Measurements from ENCODE around the gene EFCAB6. TPM values are rescaled to one million over a fixed set of nuclear protein-coding genes. Genes with fewer than 3 reads are reported as not detected.

Gene EFCAB6
- total RNA-seq, 1 donor from 2014 or later: 8.6 TPM

DNA sequence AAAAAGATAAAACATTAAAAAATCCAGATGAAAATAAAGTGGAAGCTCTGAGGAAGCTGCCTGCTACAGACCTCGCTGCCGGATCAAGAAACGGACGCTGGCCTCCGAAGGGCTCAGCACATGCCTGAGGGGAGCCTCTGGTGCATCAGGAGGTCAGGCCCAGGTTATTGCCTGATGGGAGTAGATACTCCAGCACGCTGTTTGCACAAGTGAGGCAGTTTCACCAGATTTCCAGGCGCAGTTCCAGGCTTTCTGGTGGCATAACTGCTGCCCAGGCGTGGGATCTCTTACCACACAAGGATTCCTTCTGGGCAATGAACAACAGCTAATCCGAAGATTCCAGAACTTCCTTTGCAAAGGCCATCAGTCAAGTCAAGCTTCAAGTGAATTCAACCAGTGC is 246.1 kb downstream of the EFCAB6 start:
- no peak overlapping the region for H3K4me3 ChIP-seq
- DNase-seq (ENCODE audit: low spot score in 2 of 2): no peak
- no peaks in the 10 kb centered on the region for H3K9me3 ChIP-seq
- TF ChIP-seq, protein P1, sequence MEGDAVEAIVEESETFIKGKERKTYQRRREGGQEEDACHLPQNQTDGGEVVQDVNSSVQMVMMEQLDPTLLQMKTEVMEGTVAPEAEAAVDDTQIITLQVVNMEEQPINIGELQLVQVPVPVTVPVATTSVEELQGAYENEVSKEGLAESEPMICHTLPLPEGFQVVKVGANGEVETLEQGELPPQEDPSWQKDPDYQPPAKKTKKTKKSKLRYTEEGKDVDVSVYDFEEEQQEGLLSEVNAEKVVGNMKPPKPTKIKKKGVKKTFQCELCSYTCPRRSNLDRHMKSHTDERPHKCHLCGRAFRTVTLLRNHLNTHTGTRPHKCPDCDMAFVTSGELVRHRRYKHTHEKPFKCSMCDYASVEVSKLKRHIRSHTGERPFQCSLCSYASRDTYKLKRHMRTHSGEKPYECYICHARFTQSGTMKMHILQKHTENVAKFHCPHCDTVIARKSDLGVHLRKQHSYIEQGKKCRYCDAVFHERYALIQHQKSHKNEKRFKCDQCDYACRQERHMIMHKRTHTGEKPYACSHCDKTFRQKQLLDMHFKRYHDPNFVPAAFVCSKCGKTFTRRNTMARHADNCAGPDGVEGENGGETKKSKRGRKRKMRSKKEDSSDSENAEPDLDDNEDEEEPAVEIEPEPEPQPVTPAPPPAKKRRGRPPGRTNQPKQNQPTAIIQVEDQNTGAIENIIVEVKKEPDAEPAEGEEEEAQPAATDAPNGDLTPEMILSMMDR (IDR thresholded peaks at IDR 0.05): no peak
- intact Hi-C loops (cut with DNase I): no loop called here
- H3K27me3 ChIP-seq: no peaks in the 10 kb centered on the region
- H3K27ac ChIP-seq: no peak overlapping the region
- no peaks in the 10 kb centered on the region for H3K4me1 ChIP-seq
- no peaks in the 10 kb centered on the region for H3K36me3 ChIP-seq

DNA sequence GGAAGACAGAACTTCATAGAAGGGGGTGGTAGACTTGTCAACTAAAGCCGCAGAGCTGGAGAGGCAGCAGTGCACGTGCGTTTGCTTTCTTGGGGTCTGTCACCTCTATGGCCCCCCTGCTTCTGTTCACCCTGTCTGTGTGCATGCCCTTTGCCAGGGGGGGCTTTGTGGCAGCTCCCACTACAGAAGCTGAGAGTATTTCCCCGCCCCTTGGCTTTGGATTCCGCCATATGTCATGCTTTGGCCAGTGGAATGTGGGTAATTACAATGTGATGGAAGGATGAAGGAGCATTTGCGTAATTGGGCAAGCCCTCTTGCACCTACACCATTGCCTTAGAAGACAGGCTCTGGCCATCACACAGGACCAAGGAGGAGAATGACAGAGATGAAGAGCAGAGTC is 247.2 kb downstream of the EFCAB6 start:
- no peaks in the 10 kb centered on the region for H3K36me3 ChIP-seq
- H3K27ac ChIP-seq: no peak overlapping the region
- intact Hi-C loops (cut with DNase I): no loop called here
- TF ChIP-seq, protein P1 (IDR thresholded peaks at IDR 0.05): no peak
- DNase-seq (ENCODE audit: low spot score in 2 of 2): no peak
- H3K9me3 ChIP-seq: no peaks in the 10 kb centered on the region
- H3K27me3 ChIP-seq: no peaks in the 10 kb centered on the region
- H3K4me3 ChIP-seq: no peak overlapping the region
- no peaks in the 10 kb centered on the region for H3K4me1 ChIP-seq

DNA sequence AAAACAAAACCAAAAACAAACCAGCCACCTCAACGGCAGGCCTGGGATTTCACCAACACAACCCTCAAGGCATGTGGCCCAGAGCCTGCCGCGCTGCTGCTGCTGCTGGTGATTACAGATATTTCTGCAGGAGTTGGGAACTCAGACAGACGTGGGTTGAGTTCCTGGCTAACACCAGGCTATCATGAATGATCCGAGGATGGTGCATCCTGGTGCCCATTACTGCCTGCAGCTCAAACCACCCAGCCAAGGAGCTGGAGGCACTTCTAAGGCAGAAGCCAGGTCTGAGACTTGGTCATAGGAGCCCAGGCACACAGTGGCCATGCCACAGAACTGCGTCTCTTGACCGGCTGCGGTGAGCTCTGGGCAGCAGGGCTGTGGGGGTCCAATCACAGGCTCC is 248.5 kb downstream of the EFCAB6 start:
- no peak overlapping the region for H3K27ac ChIP-seq
- H3K9me3 ChIP-seq: no peaks in the 10 kb centered on the region
- intact Hi-C loops (cut with DNase I): no loop called here
- DNase-seq (ENCODE audit: low spot score in 2 of 2): no peak
- H3K27me3 ChIP-seq: no peaks in the 10 kb centered on the region
- H3K4me1 ChIP-seq: no peaks in the 10 kb centered on the region
- TF ChIP-seq, protein P1 (IDR thresholded peaks at IDR 0.05): no peak
- no peak overlapping the region for H3K4me3 ChIP-seq
- H3K36me3 ChIP-seq: no peaks in the 10 kb centered on the region

DNA sequence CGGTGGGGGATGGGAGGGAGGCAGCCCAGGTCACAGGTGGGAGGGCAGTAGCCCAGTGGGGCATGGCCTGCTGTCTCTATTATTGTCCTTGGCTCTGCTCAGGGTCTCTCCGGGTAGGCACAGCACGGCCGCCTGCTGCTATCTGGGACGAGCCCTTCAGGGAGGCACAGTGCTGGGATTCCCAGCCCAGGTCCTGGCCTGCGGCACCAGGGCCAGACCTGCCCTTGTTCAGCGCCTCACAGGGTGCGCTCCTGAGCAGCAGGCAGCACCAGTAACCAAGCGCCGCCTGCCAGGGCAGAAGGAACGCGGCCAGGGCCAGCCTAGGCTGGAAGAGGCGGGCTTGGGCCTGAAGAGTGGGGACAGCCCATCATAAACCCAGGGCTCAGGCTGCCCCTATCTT is 249.3 kb downstream of the EFCAB6 start:
- no peak for DNase-seq (ENCODE audit: low spot score in 2 of 2)
- no peaks in the 10 kb centered on the region for H3K9me3 ChIP-seq
- H3K4me3 ChIP-seq: no peak overlapping the region
- no peak overlapping the region for H3K27ac ChIP-seq
- intact Hi-C loops (cut with DNase I): no loop called here
- no peaks in the 10 kb centered on the region for H3K36me3 ChIP-seq
- TF ChIP-seq, protein P1 (IDR thresholded peaks at IDR 0.05): no peak
- H3K4me1 ChIP-seq: no peaks in the 10 kb centered on the region
- H3K27me3 ChIP-seq: no peaks in the 10 kb centered on the region

DNA sequence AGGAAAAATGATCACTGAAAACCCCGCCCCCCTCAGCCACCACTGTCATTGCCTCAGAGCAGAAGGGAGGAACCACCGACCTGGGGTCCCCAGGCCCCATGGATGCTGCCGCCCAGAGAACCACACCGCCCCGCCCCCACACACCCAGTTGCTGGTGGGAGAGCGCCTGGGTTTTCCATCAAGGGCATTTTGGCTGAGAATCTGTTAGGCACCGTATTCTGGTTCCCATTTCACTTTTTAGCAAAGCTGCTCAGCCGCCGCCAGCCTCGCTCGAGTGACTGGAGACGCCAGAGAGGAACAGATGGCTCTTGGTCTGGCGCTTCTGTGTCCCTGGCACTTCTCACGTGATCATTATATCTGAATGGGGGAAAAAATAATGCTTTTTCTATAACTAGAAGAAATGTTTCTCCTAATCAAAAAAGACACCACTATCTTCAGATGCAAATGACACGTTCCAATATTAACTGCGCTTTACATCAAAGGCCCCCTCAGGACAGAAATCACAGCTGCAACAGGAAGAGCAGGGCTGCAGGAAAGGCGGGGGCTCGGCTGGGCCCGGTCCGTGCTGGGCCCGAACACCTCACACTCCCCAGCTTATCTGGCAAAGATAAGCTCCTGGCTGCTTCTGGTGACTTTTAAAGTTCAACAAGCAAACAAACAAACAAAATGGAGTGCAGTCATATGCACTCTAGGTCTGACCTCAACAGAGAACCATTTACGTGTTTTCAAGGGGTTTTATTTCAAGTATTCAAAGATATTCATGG is 250.5 kb downstream of the EFCAB6 start:
- TF ChIP-seq, protein P1 (IDR thresholded peaks at IDR 0.05): no peak

More for the DNA sequence above, 250.5 kb downstream of the EFCAB6 start:
- H3K27ac ChIP-seq: no peak overlapping the region
- no peak for DNase-seq (ENCODE audit: low spot score in 2 of 2)
- no peaks in the 10 kb centered on the region for H3K4me1 ChIP-seq
- no peak overlapping the region for H3K4me3 ChIP-seq
- H3K27me3 ChIP-seq: no peaks in the 10 kb centered on the region
- intact Hi-C loops (cut with DNase I): no loop called here
- no peaks in the 10 kb centered on the region for H3K9me3 ChIP-seq
- H3K36me3 ChIP-seq: no peaks in the 10 kb centered on the region
